GM12875 (cell line): Measurements from ENCODE around the gene TLK2.
"Not testable (repeated sequence)": the region's sequence is repeated elsewhere in the genome, so short reads cannot be mapped to it uniquely, and the experiment has no call there.

Experiments used
- H3K4me3 ChIP-seq: one replicate; pipeline ENCODE4 v1.5.1; 2011; ENCODE audit warnings: low read depth, low read length, control low read depth
- TF ChIP-seq, protein P1 (sequence below): IDR thresholded peaks from 2 replicates; pipeline ENCODE4 v1.5.1; 2011; ENCODE audit warnings: low read depth, mild to moderate bottlenecking, control low read depth, inconsistent platforms, low read length, moderate library complexity, borderline replicate concordance; ENCODE audit not compliant: insufficient read depth

TLK2 gene

DNA sequence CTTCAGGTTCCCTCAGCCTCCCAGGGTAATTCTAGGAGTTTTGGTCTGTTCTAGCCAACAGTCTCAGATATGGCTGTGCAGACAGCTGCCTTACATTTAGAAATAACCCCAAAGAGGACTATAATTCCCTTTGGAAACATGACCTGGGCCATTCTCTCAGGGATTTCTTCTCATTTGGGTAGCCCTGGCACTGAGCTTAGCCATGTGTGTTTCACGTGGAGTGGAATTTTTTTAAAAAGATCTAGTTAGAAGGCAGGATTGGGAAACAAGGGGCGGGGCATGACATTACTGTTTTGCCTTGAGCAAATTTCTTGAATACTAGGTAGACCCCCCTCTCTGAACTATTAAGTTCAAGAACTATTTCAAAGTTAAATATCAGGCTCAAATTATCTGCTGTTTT is 119.3 kb downstream of the TLK2 start:
- TF ChIP-seq, protein P1, sequence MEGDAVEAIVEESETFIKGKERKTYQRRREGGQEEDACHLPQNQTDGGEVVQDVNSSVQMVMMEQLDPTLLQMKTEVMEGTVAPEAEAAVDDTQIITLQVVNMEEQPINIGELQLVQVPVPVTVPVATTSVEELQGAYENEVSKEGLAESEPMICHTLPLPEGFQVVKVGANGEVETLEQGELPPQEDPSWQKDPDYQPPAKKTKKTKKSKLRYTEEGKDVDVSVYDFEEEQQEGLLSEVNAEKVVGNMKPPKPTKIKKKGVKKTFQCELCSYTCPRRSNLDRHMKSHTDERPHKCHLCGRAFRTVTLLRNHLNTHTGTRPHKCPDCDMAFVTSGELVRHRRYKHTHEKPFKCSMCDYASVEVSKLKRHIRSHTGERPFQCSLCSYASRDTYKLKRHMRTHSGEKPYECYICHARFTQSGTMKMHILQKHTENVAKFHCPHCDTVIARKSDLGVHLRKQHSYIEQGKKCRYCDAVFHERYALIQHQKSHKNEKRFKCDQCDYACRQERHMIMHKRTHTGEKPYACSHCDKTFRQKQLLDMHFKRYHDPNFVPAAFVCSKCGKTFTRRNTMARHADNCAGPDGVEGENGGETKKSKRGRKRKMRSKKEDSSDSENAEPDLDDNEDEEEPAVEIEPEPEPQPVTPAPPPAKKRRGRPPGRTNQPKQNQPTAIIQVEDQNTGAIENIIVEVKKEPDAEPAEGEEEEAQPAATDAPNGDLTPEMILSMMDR = no peak

DNA sequence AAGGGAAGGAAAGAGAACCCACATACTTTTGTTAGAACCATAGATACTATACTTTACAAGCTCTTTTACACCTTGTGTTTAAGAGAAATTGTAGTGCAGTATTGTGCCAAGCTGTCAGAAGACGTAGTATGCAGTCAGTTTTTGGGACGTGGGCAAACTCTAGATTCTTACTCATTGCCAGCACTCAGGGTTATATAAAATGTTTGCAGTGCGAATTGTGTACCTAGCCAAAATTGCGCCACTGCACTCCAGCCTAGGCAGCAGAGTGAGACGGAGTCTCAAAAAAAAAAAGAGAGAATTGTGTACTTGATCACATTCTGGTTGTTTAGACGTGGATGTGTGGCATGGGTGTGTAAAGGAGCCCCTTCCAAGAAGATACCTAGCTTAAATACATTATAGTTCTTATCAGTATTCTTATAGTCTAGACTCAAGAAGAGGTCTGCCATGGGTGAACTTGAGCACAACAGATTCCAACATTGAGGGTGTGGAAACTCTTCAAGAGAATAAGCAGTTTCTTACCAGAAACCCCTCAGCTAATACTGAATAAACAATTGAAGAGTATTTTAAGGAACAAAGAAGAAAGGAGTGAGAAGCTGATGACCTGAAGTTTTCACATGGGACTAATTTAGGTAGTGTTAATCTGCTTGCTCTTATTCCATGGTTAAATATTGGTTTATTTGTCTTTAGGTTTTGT is 121.5 kb downstream of the TLK2 start:
- H3K4me3 ChIP-seq = no peak overlapping the region
- TF ChIP-seq, protein P1 = no peak

More for the DNA sequence above, 119.3 kb downstream of the TLK2 start:
- no peak overlapping the region for H3K4me3 ChIP-seq

DNA sequence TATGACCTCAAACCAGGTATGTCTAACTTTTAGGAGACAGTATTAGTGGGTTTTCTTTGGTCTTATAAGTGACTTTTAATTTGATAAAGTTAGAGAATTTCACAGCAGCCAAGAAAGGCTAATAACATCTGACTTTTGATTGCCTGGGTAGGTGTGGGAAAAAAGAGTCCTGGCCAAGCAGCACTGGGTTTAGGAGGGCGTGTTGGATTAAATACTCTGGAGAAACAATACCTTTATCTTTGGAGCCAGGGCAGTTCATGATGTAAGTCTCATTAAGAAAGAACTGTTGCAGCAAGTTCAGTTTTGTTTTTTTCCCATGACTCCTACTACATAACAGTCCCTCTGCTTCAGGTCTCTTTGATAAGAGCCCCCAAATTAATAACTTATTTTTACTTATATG is 122.2 kb downstream of the TLK2 start:
- TF ChIP-seq, protein P1 = no peak
- H3K4me3 ChIP-seq = no peak overlapping the region

DNA sequence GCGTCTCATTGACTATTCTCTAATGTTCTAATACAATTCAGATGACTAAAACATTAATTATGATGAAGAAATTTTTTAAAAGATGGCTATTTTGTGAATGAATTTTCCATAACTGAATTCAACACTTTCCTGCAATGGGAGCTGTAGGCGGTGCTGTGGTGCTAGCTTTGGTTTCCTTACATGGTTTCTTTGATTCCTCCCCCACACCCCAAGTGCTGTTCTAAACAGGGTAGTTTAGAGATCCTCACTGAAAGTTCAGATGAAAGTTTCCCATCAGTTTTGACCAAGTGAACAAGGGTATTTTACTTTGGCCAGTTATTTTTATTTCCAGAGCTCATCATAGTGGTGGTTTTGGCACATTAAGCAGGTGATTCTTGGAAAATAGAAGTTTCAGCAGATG is 122.8 kb downstream of the TLK2 start:
- TF ChIP-seq, protein P1 = no peak
- H3K4me3 ChIP-seq = no peak overlapping the region

DNA sequence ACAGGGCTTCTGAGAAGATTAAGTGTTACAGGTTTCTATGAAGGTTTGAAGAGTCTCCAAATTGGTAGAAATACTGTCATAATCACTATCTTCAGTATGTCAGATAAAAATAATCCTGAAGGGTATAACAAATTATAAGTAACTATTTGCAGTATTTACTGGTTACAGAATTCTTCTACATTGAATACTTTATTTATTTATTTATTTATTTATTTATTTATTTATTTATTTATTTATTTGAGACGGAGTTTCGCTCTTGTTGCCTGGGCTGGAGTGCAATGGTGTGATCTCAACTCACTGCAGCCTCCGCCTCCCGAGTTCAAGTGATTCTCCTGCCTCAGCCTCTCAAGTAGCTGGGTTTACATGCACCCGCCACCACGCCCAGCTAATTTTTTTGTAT is 125.2 kb downstream of the TLK2 start:
- H3K4me3 ChIP-seq = not testable (repeated sequence)

DNA sequence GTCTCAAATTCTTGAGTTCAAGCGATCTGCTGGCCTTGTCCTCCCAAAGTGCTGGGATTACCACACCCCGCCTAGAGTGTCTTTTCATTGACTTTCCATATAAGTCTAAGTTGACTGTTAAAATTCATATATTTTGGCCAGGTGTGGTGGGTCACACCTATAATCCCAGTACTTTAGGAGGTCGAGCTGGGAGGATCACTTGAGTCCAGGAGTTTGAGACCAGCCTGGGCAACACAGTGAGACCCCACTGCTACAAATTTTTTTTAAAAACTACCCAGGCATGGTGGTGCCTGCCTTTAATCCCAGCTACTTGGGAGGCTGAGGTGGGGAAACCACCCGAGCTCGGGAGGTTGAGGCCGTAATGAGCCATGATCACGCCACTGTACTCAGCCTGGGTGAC is 127.0 kb downstream of the TLK2 start:
- no peak overlapping the region for H3K4me3 ChIP-seq
- TF ChIP-seq, protein P1 = no peak

GRCh38 chr17:62611292-62611691 is 132.7 kb downstream of the TLK2 start:
- H3K4me3 ChIP-seq = no peak overlapping the region
- TF ChIP-seq, protein P1 = no peak

DNA sequence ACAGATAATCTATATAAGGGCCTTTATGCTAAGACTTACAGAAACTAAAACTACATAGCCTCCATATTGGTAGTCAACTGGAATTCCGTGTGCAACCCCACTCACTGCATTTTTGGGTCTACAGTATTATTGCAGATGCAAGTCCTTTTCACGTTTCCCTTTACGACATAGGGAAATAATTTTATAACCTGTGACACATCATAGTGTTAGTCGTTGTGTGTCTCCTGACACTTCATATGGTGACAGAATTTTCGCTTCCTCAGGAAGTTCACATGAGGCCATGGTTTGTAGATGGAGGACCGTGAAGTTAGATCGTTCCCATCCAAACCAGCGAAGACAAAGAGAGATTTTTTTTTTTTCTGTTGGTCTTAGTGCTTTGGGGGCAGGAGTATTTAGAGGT is 133.1 kb downstream of the TLK2 start:
- no peak overlapping the region for H3K4me3 ChIP-seq
- TF ChIP-seq, protein P1 = no peak

DNA sequence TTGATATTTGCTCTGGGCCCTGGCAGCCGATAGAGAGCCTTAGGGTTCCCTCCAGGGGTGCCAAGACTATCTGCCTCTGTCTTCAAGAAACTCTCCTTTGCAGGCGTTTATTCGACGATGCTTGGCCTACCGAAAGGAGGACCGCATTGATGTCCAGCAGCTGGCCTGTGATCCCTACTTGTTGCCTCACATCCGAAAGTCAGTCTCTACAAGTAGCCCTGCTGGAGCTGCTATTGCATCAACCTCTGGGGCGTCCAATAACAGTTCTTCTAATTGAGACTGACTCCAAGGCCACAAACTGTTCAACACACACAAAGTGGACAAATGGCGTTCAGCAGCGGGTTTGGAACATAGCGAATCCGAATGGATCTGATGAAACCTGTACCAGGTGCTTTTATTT is 133.7 kb downstream of the TLK2 start:
- H3K4me3 ChIP-seq = not testable (repeated sequence)

GRCh38 chr17:62613095-62613494 is 134.5 kb downstream of the TLK2 start:
- H3K4me3 ChIP-seq = not testable (repeated sequence)
